HG02610 (cell line): Measurements from ENCODE around the gene SLC7A8.

Experiments
- ATAC-seq: cut with Tn5 transposase; IDR thresholded peaks from one replicate; pipeline ENCODE4 v1.9.1; 2021; ENCODE audit warnings: mild to moderate bottlenecking, moderate library complexity; ENCODE audit not compliant: unreplicated experiment

Gene SLC7A8

GRCh38 chr14:23183158-23183470 lies 346 bp downstream of the SLC7A8 start:
- ATAC-seq = no peak

GRCh38 chr14:23182372-23183157 lies 895 bp downstream of the SLC7A8 start:
- ATAC-seq = no peak

- ATAC-seq = no peak
These were observed 1.5 kb downstream of the SLC7A8 start for GRCh38 chr14:23181946-23182345.

GRCh38 chr14:23181453-23181852 lies 2.0 kb downstream of the SLC7A8 start:
- ATAC-seq = no peak

- ATAC-seq = no peak
These were observed 6.3 kb downstream of the SLC7A8 start for GRCh38 chr14:23177181-23177580.

- ATAC-seq = no peak
These were observed 7.6 kb downstream of the SLC7A8 start for GRCh38 chr14:23175823-23176222.

GRCh38 chr14:23174296-23175184 lies 8.9 kb downstream of the SLC7A8 start:
- no peak for ATAC-seq

- ATAC-seq = no peak
These were observed 9.7 kb downstream of the SLC7A8 start for GRCh38 chr14:23173796-23174195.

GRCh38 chr14:23173031-23173430 lies 10.4 kb downstream of the SLC7A8 start:
- ATAC-seq = no peak

- ATAC-seq = no peak
These were observed 10.9 kb downstream of the SLC7A8 start for GRCh38 chr14:23172574-23172973.

GRCh38 chr14:23172096-23172495 lies 11.4 kb downstream of the SLC7A8 start:
- ATAC-seq = no peak

- no peak for ATAC-seq
These were observed 12.1 kb downstream of the SLC7A8 start for GRCh38 chr14:23171222-23171975.

- no peak for ATAC-seq
These were observed 13.8 kb downstream of the SLC7A8 start for GRCh38 chr14:23169622-23170021.

GRCh38 chr14:23168246-23168645 lies 15.2 kb downstream of the SLC7A8 start:
- no peak for ATAC-seq

GRCh38 chr14:23167116-23167847 lies 16.2 kb downstream of the SLC7A8 start:
- ATAC-seq = no peak

GRCh38 chr14:23164949-23165348 lies 18.5 kb downstream of the SLC7A8 start:
- ATAC-seq = no peak

- ATAC-seq = no peak
These were observed 19.2 kb downstream of the SLC7A8 start for GRCh38 chr14:23164250-23164649.

- ATAC-seq = no peak
These were observed 19.6 kb downstream of the SLC7A8 start for GRCh38 chr14:23163830-23164229.

- no peak for ATAC-seq
These were observed 20.7 kb downstream of the SLC7A8 start for GRCh38 chr14:23162800-23163199.

- ATAC-seq = no peak
These were observed 21.5 kb downstream of the SLC7A8 start for GRCh38 chr14:23162005-23162404.
